OCI-LY3 (cell line): Measurements from ENCODE around the gene PEX12.

Experiments used
- H2AFZ ChIP-seq: fragments of 200-600, 300-600 bp; shearing (Covaris generic); 2 replicates; pipeline ENCODE4 v1.6.0; 2014; ENCODE audit warnings: antibody characterized with exemption, low read depth, low read length
- H3K27ac ChIP-seq: fragments of 200-600, 300-600 bp; sonication (generic); 2 replicates; pipeline ENCODE4 v1.5.1; 2014; ENCODE audit warnings: mild to moderate bottlenecking, low read length, moderate library complexity, mixed read lengths
- H3K27me3 ChIP-seq: fragments of 200-600, 300-600 bp; sonication (generic); 2 replicates; pipeline ENCODE4 v1.6.1; 2014; ENCODE audit warnings: low read depth, low read length, mixed read lengths
- H3K36me3 ChIP-seq: fragments of 200-600, 300-600 bp; sonication (generic); replicated peaks from 2 replicates; pipeline ENCODE3; 2014; ENCODE audit warnings: low read depth, low read length, mixed read lengths
- H3K4me1 ChIP-seq: fragments of 300-600, 200-600 bp; sonication (generic); 2 replicates; pipeline ENCODE4 v1.6.1; 2014; ENCODE audit warnings: low read length, mixed read lengths
- H3K4me2 ChIP-seq: fragments of 200-600, 300-600 bp; sonication (generic); 2 replicates; pipeline ENCODE4 v1.6.1; 2014; ENCODE audit warnings: low read length, mixed read lengths
- H3K4me3 ChIP-seq: fragments of 300-600, 200-600 bp; sonication (generic); 2 replicates; pipeline ENCODE4 v1.5.1; 2014; ENCODE audit warnings: antibody characterized with exemption, mild to moderate bottlenecking, low read length, moderate library complexity
- H3K79me2 ChIP-seq: fragments of 300-600, 200-600 bp; shearing (Covaris generic); 2 replicates; pipeline ENCODE4 v1.6.1; 2014; ENCODE audit warnings: mild to moderate bottlenecking, low read length, mixed read lengths
- H3K9ac ChIP-seq: fragments of 300-600, 200-600 bp; shearing (Covaris generic); 2 replicates; pipeline ENCODE4 v1.6.0; 2014; ENCODE audit warnings: mild to moderate bottlenecking, low read length, moderate library complexity
- H3K9me3 ChIP-seq: fragments of 200-600, 300-600 bp; shearing (Covaris generic); 2 replicates; pipeline ENCODE4 v1.6.1; 2014; ENCODE audit warnings: low read length, mixed read lengths; ENCODE audit not compliant: insufficient read depth
- H4K20me1 ChIP-seq: fragments of 200-600, 300-600 bp; sonication (generic); 2 replicates; pipeline ENCODE4 v1.6.1; 2016; ENCODE audit warnings: low read length, mixed read lengths; ENCODE audit not compliant: insufficient read depth
- EZH2phosphoT487 ChIP-seq: fragments of 200-600 bp; shearing (Covaris generic); IDR thresholded peaks from 2 replicates; pipeline ENCODE4 v1.6.1; 2018; ENCODE audit warnings: antibody characterized with exemption, mixed run types, low read depth
- TF ChIP-seq, protein P1 (sequence below): fragments of 200-600, 300-600 bp; sonication (generic); IDR thresholded peaks from 2 replicates; pipeline ENCODE4 v1.5.1; 2014; ENCODE audit warnings: antibody characterized with exemption, low read length, low read depth

PEX12 gene

DNA sequence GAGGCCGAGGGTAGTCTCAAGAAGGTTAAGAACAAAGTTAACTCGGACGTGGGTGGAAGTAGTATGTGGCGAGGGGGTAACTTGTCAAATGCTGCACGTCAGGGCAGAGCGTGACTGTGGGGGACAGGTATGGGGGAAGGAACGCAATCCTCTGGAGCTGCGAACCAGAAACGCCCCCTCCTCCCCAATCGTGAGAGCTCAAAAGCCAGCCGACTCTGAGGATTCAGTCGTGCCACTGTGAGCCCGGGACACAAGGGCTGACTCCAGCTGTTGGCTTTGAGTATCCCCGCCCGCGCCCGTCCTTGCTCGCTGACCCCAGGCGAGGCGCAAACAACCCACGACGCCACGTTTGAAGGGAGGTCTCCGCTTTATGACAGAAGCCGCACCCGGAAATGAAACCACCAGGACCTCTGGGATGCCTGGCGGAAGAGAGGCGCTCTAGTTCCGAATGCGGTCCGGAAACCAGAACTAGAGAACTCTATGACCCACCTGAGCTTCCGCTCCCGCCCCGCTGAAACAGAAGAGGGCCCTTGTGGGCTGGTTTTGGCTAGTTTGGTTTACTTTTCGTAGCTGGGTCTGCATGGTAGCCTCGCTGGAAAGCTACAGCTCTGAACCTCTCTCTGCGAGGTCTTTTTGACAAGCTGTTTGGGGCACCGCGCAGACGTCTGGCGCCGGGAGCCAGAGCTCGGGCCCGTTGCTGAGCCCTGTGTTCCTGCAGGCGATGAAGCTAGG lies at the start of gene PEX12:
TSS of gene PEX12 (minus strand) at position 375 of the 732 bp plus-strand sequence. CDS start 550 bp downstream, outside the sequence.
- Histone ChIP-seq H3K27ac (peak within 1 kb of the TSS; percentile 68), H3K36me3 (peaks cover 9% of the 10 kb centered on the region), H3K79me2 (peaks cover 4% of the 10 kb centered on the region; the same call in 1 of the 2 replicates), H3K4me1 (peaks cover 12% of the 10 kb centered on the region), H3K9ac (peak within 1 kb of the TSS; percentile 93), H3K4me2 (peak within 1 kb of the TSS; percentile 96), H3K9me3 (no peaks in the 10 kb centered on the region), H4K20me1 (no peaks in the 10 kb centered on the region), H3K27me3 (no peaks in the 10 kb centered on the region), H3K4me3 (peak within 1 kb of the TSS; percentile 89), H2AFZ (peak within 1 kb of the TSS; percentile 57)
- TF ChIP-seq, protein P1, sequence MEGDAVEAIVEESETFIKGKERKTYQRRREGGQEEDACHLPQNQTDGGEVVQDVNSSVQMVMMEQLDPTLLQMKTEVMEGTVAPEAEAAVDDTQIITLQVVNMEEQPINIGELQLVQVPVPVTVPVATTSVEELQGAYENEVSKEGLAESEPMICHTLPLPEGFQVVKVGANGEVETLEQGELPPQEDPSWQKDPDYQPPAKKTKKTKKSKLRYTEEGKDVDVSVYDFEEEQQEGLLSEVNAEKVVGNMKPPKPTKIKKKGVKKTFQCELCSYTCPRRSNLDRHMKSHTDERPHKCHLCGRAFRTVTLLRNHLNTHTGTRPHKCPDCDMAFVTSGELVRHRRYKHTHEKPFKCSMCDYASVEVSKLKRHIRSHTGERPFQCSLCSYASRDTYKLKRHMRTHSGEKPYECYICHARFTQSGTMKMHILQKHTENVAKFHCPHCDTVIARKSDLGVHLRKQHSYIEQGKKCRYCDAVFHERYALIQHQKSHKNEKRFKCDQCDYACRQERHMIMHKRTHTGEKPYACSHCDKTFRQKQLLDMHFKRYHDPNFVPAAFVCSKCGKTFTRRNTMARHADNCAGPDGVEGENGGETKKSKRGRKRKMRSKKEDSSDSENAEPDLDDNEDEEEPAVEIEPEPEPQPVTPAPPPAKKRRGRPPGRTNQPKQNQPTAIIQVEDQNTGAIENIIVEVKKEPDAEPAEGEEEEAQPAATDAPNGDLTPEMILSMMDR = no peak
- TF ChIP-seq EZH2phosphoT487 = no peak

DNA sequence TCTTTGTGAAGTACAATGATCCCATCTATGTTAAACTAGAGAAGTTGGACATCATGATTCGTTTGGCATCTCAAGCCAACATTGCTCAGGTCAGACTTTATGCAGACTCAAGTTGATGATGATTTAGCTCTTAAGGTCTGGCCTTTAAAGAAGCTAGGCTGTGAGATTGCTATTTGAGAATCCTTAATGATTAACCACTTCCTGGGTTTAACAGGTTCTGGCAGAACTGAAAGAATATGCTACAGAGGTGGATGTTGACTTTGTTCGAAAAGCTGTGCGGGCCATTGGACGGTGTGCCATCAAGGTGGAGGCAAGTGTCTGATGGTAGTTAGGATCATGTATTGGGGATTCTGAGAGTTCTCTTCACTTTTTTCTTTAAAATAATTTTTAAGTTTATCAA lies 49.0 kb upstream of the PEX12 start:
- no peaks in the 10 kb centered on the region for H3K9me3 ChIP-seq
- H2AFZ ChIP-seq = no peak overlapping the region
- no peak overlapping the region for H3K4me3 ChIP-seq
- peaks cover 19% of the 10 kb centered on the region for H3K36me3 ChIP-seq
- no peak for TF ChIP-seq EZH2phosphoT487
- TF ChIP-seq, protein P1 = no peak
- H3K79me2 ChIP-seq = no peaks in the 10 kb centered on the region
- no peaks in the 10 kb centered on the region; the same call in 1 of the 2 replicates for H4K20me1 ChIP-seq
- H3K4me1 ChIP-seq = no peaks in the 10 kb centered on the region
- H3K27me3 ChIP-seq = no peaks in the 10 kb centered on the region
- no peak overlapping the region for H3K4me2 ChIP-seq
- no peak overlapping the region for H3K9ac ChIP-seq
- no peak overlapping the region for H3K27ac ChIP-seq

DNA sequence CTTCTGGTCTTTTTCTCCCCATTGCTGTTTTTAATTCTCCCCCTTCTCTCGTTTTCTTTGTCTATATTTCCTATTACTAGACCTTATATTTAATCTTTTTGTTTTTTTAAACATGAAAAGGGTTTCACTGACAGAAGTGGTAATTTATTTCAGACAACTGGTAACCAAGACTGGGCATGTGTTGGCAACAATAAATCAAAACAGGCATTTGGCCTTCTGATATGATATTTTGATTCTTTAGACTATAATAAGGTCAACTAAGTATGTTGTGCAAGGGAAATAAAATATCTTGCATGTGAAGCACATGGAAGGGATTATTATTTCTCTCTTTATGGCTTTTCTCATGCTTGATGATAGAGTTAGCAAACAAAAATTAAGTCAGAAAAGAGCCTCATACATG lies 43.4 kb upstream of the PEX12 start:
- Histone ChIP-seq H2AFZ (no peak overlapping the region), H3K9ac (no peak overlapping the region), H3K4me3 (no peak overlapping the region), H3K27me3 (no peaks in the 10 kb centered on the region), H3K9me3 (no peaks in the 10 kb centered on the region), H3K4me2 (no peak overlapping the region), H4K20me1 (no peaks in the 10 kb centered on the region), H3K4me1 (peaks cover 3% of the 10 kb centered on the region; the same call in 1 of the 2 replicates), H3K79me2 (no peaks in the 10 kb centered on the region), H3K36me3 (peaks cover 3% of the 10 kb centered on the region), H3K27ac (no peak overlapping the region)
- TF ChIP-seq, protein P1 = no peak
- no peak for TF ChIP-seq EZH2phosphoT487

DNA sequence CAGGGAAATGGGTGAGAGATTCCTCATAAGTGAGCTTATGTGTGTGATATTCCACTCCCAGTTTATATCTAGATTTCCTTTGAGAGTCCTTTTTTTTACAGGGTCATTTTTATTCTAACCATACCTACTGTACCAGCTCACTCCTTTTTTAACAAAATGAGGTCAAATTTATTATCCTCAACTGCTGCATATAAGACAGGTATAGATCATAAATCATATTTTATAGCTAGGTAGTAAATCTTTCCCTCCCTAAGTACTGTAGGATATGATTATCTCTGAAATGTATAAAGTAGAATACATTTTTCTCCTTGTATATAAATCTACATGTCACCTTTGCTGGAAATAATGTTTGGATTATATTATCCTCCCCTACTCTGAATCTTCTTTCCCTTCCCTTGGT lies 40.3 kb upstream of the PEX12 start:
- H4K20me1 ChIP-seq = no peaks in the 10 kb centered on the region
- no peaks in the 10 kb centered on the region for H3K79me2 ChIP-seq
- no peaks in the 10 kb centered on the region for H3K27me3 ChIP-seq
- H3K4me3 ChIP-seq = no peak overlapping the region
- H2AFZ ChIP-seq = no peak overlapping the region
- no peak overlapping the region for H3K9ac ChIP-seq
- no peaks in the 10 kb centered on the region for H3K9me3 ChIP-seq
- peaks cover 6% of the 10 kb centered on the region for H3K36me3 ChIP-seq
- peaks cover 3% of the 10 kb centered on the region; the same call in 1 of the 2 replicates for H3K4me1 ChIP-seq
- no peak for TF ChIP-seq EZH2phosphoT487
- TF ChIP-seq, protein P1 = no peak
- no peak overlapping the region for H3K27ac ChIP-seq
- no peak overlapping the region for H3K4me2 ChIP-seq
